ENCODE data around the gene AKR1C2.
"Not testable (repeated sequence)": the region's sequence is repeated elsewhere in the genome, so short reads cannot be mapped to it uniquely, and the experiment has no call there.

GRCh38 chr10:4969289-4969688, 34.4 kb downstream of the AKR1C2 start:
- not testable (repeated sequence) for TF ChIP-seq EZH2 (IDR thresholded peaks at IDR 0.05; ENCODE audit: insufficient read depth, poor library complexity, severe bottlenecking); EZH2phosphoT487 (IDR thresholded peaks at IDR 0.05; ENCODE audit: insufficient read depth, low read depth)
